DND-41 (cell line): ENCODE data around the gene CRIP3.

Experiments
- ATAC-seq: fragments of 200-7000 bp; cut with Tn5 transposase; 3 replicates; pipeline ENCODE4 v1.9.1; 2021; ENCODE audit warnings: low read depth; ENCODE audit not compliant: insufficient read depth
- DNase-seq: peaks from one replicate; pipeline ENCODE4 v3.0.0-alpha.2; 2020
- H2AFZ ChIP-seq: 2 replicates; pipeline ENCODE4 v1.6.0; 2012; ENCODE audit warnings: low read depth, low read length
- H3K27ac ChIP-seq: 2 replicates; pipeline ENCODE4 v1.5.1; 2012; ENCODE audit warnings: low read length, inconsistent platforms
- H3K27me3 ChIP-seq: fragments of 200-600 bp; sonication (generic); 2 replicates; pipeline ENCODE4 v1.6.0; 2012; ENCODE audit warnings: low read length, mild to moderate bottlenecking, inconsistent platforms; ENCODE audit not compliant: insufficient read depth, poor library complexity
- H3K36me3 ChIP-seq: 2 replicates; pipeline ENCODE4 v1.5.1; 2012; ENCODE audit warnings: low read length, inconsistent platforms; ENCODE audit not compliant: insufficient read depth
- H3K4me1 ChIP-seq: 2 replicates; pipeline ENCODE4 v1.5.1; 2012; ENCODE audit warnings: mild to moderate bottlenecking, low read length; ENCODE audit not compliant: insufficient read depth
- H3K4me2 ChIP-seq: 2 replicates; pipeline ENCODE4 v1.6.0; 2012; ENCODE audit warnings: mild to moderate bottlenecking, moderate library complexity, low read length, inconsistent platforms; ENCODE audit not compliant: insufficient read depth
- H3K4me3 ChIP-seq, 2 experiments: fragments of 200-600 bp in 1 of 2; shearing (Covaris generic) in 1 of 2; 2 replicates each; pipeline ENCODE4 v1.5.1; 2012 to 2016; ENCODE audit warnings: inconsistent platforms in 2 of 2, low read length in 2 of 2, mild to moderate bottlenecking in 2 of 2, low read depth in 1 of 2, moderate library complexity in 1 of 2
- H3K79me2 ChIP-seq: 2 replicates; pipeline ENCODE4 v1.6.0; 2012; ENCODE audit warnings: low read length, inconsistent platforms; ENCODE audit not compliant: insufficient read depth
- H3K9ac ChIP-seq: 2 replicates; pipeline ENCODE4 v1.6.0; 2012; ENCODE audit warnings: low read depth, mild to moderate bottlenecking, inconsistent platforms, low read length, moderate library complexity
- H3K9me3 ChIP-seq: 2 replicates; pipeline ENCODE4 v1.5.1; 2012; ENCODE audit warnings: low read length, moderate library complexity, mild to moderate bottlenecking, inconsistent platforms; ENCODE audit not compliant: insufficient read depth, severe bottlenecking
- H4K20me1 ChIP-seq: 2 replicates; pipeline ENCODE4 v1.6.0; 2012; ENCODE audit warnings: low read length; ENCODE audit not compliant: insufficient read depth
- CTCF ChIP-seq: IDR thresholded peaks from 2 replicates; pipeline ENCODE4 v1.5.1; 2012; ENCODE audit warnings: borderline replicate concordance, low read length, moderate library complexity, mild to moderate bottlenecking; ENCODE audit not compliant: poor library complexity, severe bottlenecking; ENCODE audit errors: extremely low read depth
- EZH2 ChIP-seq: IDR thresholded peaks from 3 replicates; pipeline ENCODE4 v1.6.1; 2012; ENCODE audit warnings: borderline replicate concordance, low read depth, mild to moderate bottlenecking, moderate library complexity, low read length, inconsistent platforms; ENCODE audit not compliant: severe bottlenecking

Gene CRIP3

DNA sequence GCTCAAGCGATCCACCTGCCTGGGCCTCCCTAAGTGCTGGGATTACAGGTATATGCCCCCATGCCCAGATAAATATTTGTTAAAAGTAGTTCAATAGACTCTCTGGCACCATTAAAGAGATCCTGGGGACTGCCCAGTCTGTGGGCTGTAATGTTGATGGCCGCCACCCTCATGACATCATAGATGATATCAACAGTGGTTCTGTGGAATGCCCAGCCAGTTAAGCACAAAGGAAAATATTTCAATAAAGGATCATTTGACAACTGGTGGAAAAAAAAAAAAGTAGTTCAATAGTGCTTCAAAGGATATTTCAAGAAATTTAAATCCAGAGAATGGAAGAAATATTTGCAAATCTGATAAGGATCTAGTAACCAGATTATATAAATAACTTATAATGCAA is 1.5 kb upstream of the CRIP3 start:
- Histone ChIP-seq H4K20me1 (no peaks in the 10 kb centered on the region), H3K4me1 (no peaks in the 10 kb centered on the region), H3K9ac (no peak overlapping the region), H3K4me3 (no peak overlapping the region), H3K27ac (no peak overlapping the region), H3K79me2 (no peaks in the 10 kb centered on the region), H3K9me3 (no peaks in the 10 kb centered on the region), H3K27me3 (peaks cover 3% of the 10 kb centered on the region), H3K36me3 (no peaks in the 10 kb centered on the region), H3K4me2 (no peak overlapping the region), H2AFZ (no peak overlapping the region)
- ATAC-seq (no peak), DNase-seq (no peak)
- TF ChIP-seq CTCF (no peak), EZH2 (no peak)

GRCh38 chr6:43308990-43309477 is 408 bp upstream of the CRIP3 start:
- H3K9ac ChIP-seq: no peak overlapping the region

GRCh38 chr6:43307451-43308100 is 1.1 kb downstream of the CRIP3 start:
- DNase-seq: no peak
- Histone ChIP-seq H3K79me2 (no peaks in the 10 kb centered on the region), H3K27me3 (no peaks in the 10 kb centered on the region), H3K36me3 (no peaks in the 10 kb centered on the region), H3K9ac (no peak overlapping the region), H3K4me2 (no peak overlapping the region), H4K20me1 (0 out of 2 replicates have a peak, but pooled peaks cover 5% of the 10 kb centered on the region), H3K27ac (no peak overlapping the region), H3K4me1 (no peaks in the 10 kb centered on the region), H2AFZ (no peak overlapping the region), H3K4me3 (no peak overlapping the region), H3K9me3 (no peaks in the 10 kb centered on the region)
- ATAC-seq: no peak
- no peak for TF ChIP-seq EZH2
- TF ChIP-seq CTCF: no peak

More at GRCh38 chr6:43308990-43309477, 408 bp upstream of the CRIP3 start:
- no peak for ATAC-seq
- Histone ChIP-seq H3K4me2 (no peak overlapping the region), H2AFZ (no peak overlapping the region), H3K4me3 (no peak overlapping the region), H4K20me1 (0 out of 2 replicates have a peak, but pooled peaks cover 5% of the 10 kb centered on the region), H3K27me3 (peaks cover 3% of the 10 kb centered on the region), H3K36me3 (no peaks in the 10 kb centered on the region), H3K79me2 (no peaks in the 10 kb centered on the region), H3K4me1 (no peaks in the 10 kb centered on the region), H3K9me3 (no peaks in the 10 kb centered on the region), H3K27ac (no peak overlapping the region)
- no peak for DNase-seq
- no peak for TF ChIP-seq EZH2

GRCh38 chr6:43306086-43306485 is 2.5 kb downstream of the CRIP3 start:
- no peak overlapping the region for H3K4me2 ChIP-seq
- TF ChIP-seq CTCF (no peak), EZH2 (no peak)
- DNase-seq: no peak
- H4K20me1 ChIP-seq: 0 out of 2 replicates have a peak, but pooled peaks cover 5% of the 10 kb centered on the region
- H3K27ac ChIP-seq: no peak overlapping the region
- H3K79me2 ChIP-seq: no peaks in the 10 kb centered on the region
- no peak overlapping the region for H3K9ac ChIP-seq
- no peak overlapping the region for H2AFZ ChIP-seq
- H3K4me3 ChIP-seq: no peak overlapping the region
- H3K36me3 ChIP-seq: no peaks in the 10 kb centered on the region
- H3K27me3 ChIP-seq: no peaks in the 10 kb centered on the region
- no peaks in the 10 kb centered on the region for H3K9me3 ChIP-seq
- H3K4me1 ChIP-seq: no peaks in the 10 kb centered on the region
- no peak for ATAC-seq
